Peyer's patch (tissue), 4 donors: ENCODE data around the gene H2BW2. TPM values are rescaled to one million over a fixed set of nuclear protein-coding genes. Genes with fewer than 3 reads are reported as not detected.

Experiments used
- DNase-seq, 3 donors: peaks; one replicate each; pipeline ENCODE4 v3.0.0-alpha.2; 2017 to 2019
- H3K27ac ChIP-seq, 4 donors: fragments of 200-600 bp; sonication (generic); one replicate each; pipeline ENCODE4 v1.5.1; 2016 to 2019
- H3K27me3 ChIP-seq, 2 donors: fragments of 200-600 bp; sonication (generic); one replicate each; pipeline ENCODE4 v1.5.1; 2019
- H3K36me3 ChIP-seq, 3 donors: fragments of 200-600 bp; sonication (generic); one replicate each; pipeline ENCODE4 v1.5.1; 2016 to 2019
- H3K4me1 ChIP-seq, 4 donors: fragments of 200-600 bp; sonication (generic); one replicate each; pipeline ENCODE4 v1.5.1; 2016 to 2019
- H3K4me3 ChIP-seq, 4 donors: fragments of 200-600 bp; sonication (generic); 1 replicate in 3 of 4; 2 replicates in 1 of 4; pipeline ENCODE4 v1.5.1; 2016 to 2019; ENCODE audit warnings: mild to moderate bottlenecking in 1 of 4
- H3K9me3 ChIP-seq, 4 donors: fragments of 200-600 bp; sonication (generic); one replicate each; pipeline ENCODE4 v1.5.1; 2016 to 2019; ENCODE audit warnings: mild to moderate bottlenecking in 1 of 4
- CTCF ChIP-seq, 6 experiments: fragments of 450-650 bp in 4 of 6; fragments of 200-600 bp in 2 of 6; sonication (generic) in 1 of 6; IDR thresholded peaks; one replicate each; pipeline ENCODE4 v1.5.1; 2017 to 2019; ENCODE audit warnings: antibody characterized with exemption in 6 of 6, mild to moderate bottlenecking in 3 of 6, moderate library complexity in 1 of 6
- POLR2A ChIP-seq, 2 donors: fragments of 450-650 bp; IDR thresholded peaks; one replicate each; pipeline ENCODE4 v1.5.1; 2017; ENCODE audit warnings: antibody characterized with exemption in 2 of 2, mild to moderate bottlenecking in 2 of 2, moderate library complexity in 2 of 2
- total RNA-seq, 4 donors: library from RNA; depleted of rRNA; stranded (reverse); fragments of >200 nt; gene quantifications; one replicate each; pipeline ENCODE4 v1.1.0, GENCODE V29; 2016

The H2BW2 gene
- total RNA-seq, 4 donors from 2014 or later: not detected

GRCh38 chrX:104084063-104084462, 44.3 kb downstream of the H2BW2 start:
- H3K9me3 ChIP-seq: no peaks in the 10 kb centered on the region

GRCh38 chrX:104084534-104085277, 45.0 kb downstream of the H2BW2 start:
- no peaks in the 10 kb centered on the region for H3K36me3 ChIP-seq
- no peak for DNase-seq
- H3K27ac ChIP-seq: no peak overlapping the region
- H3K27me3 ChIP-seq: no peaks in the 10 kb centered on the region
- TF ChIP-seq CTCF (IDR thresholded peaks at IDR 0.05) (no peak), POLR2A (IDR thresholded peaks at IDR 0.05) (no peak)
- no peaks in the 10 kb centered on the region for H3K9me3 ChIP-seq
- no peaks in the 10 kb centered on the region for H3K4me1 ChIP-seq
- H3K4me3 ChIP-seq: no peak overlapping the region

More at GRCh38 chrX:104084063-104084462, 44.3 kb downstream of the H2BW2 start:
- Histone ChIP-seq H3K27ac (no peak overlapping the region), H3K27me3 (no peaks in the 10 kb centered on the region), H3K36me3 (no peaks in the 10 kb centered on the region), H3K4me1 (no peaks in the 10 kb centered on the region), H3K4me3 (no peak overlapping the region)
- no peak for DNase-seq
- TF ChIP-seq CTCF (IDR thresholded peaks at IDR 0.05) (no peak), POLR2A (IDR thresholded peaks at IDR 0.05) (no peak)

DNA sequence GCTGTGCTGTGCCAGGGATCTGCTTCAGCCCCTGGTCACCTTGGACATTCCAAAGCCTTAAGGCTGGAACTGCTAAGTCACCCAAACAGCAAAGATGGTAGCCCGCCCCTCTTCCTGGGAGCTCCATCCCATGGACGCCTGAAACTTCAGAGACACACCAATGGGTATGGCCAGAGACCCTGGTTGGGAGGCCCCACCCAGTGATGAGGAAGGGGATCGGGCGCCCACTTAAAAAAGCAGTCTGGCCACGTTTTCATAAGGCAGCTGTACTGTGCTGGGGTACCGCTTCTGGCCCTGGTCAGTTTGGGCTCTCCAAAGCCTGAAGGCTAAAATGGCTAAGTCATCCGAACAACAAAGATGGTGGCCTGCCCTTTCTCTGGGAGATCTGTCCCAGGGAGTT, 45.7 kb downstream of the H2BW2 start:
- Histone ChIP-seq H3K27me3 (no peaks in the 10 kb centered on the region), H3K36me3 (no peaks in the 10 kb centered on the region)
- no peak for DNase-seq

GRCh38 chrX:104085919-104086318, 46.2 kb downstream of the H2BW2 start:
- Histone ChIP-seq H3K4me1 (no peaks in the 10 kb centered on the region), H3K36me3 (no peaks in the 10 kb centered on the region), H3K27me3 (no peaks in the 10 kb centered on the region), H3K9me3 (no peaks in the 10 kb centered on the region), H3K4me3 (no peak overlapping the region), H3K27ac (no peak overlapping the region)
- no peak for TF ChIP-seq POLR2A (IDR thresholded peaks at IDR 0.05)
- no peak for TF ChIP-seq CTCF (IDR thresholded peaks at IDR 0.05)
- no peak for DNase-seq

More for the DNA sequence above, 45.7 kb downstream of the H2BW2 start:
- Histone ChIP-seq H3K4me3 (no peak overlapping the region), H3K4me1 (no peaks in the 10 kb centered on the region), H3K27ac (no peak overlapping the region), H3K9me3 (no peaks in the 10 kb centered on the region)
- TF ChIP-seq POLR2A (IDR thresholded peaks at IDR 0.05) (no peak), CTCF (IDR thresholded peaks at IDR 0.05) (no peak)

Other genes starting within 250 kb of the H2BW2 start
- 1 to 10 TPM in 2 of 4 donors, under 1 TPM in 1, not detected in 1; 0.35 to 1.2 (median 1.0) TPM for gene RAB9B, start 207.7 kb upstream of the H2BW2 start, total RNA-seq
- 1 to 10 TPM in 2 of 4 donors, under 1 TPM in 1, not detected in 1; 0.54 to 9.1 (median 1.0) TPM for gene TMSB15B, start 77.3 kb upstream of the H2BW2 start, total RNA-seq
- gene H2BW1, start 26.2 kb upstream of the H2BW2 start, total RNA-seq: not detected
- 1 to 10 TPM in 3 of 4 donors, under 1 TPM in 1; 0.67 to 3.2 (median 1.6) TPM for gene TMSB15C, start 36.3 kb downstream of the H2BW2 start, total RNA-seq
- gene ZCCHC18, start 72.6 kb downstream of the H2BW2 start, total RNA-seq: 1 to 10 TPM in 1 of 4 donors, under 1 TPM in 1, not detected in 2; 0.80 to 8.3 TPM
- gene SLC25A53, start 117.1 kb downstream of the H2BW2 start, total RNA-seq: 10 to 100 TPM in 1 of 4 donors, 1 to 10 TPM in 3; 8.1 to 11.3 (median 9.6) TPM
- 10 to 100 TPM in 2 of 4 donors, 1 to 10 TPM in 2; 9.1 to 17.9 (median 13.8) TPM for gene FAM199X, start 126.5 kb downstream of the H2BW2 start, total RNA-seq
- gene ESX1, start 215.0 kb downstream of the H2BW2 start, total RNA-seq: not detected